Sciatic nerve (tissue), 2 donors: ENCODE measurements around the gene ZNF474. TPM values are rescaled to one million over a fixed set of nuclear protein-coding genes. Genes with fewer than 3 reads are reported as not detected.
"Not testable (repeated sequence)": the region's sequence is repeated elsewhere in the genome, so short reads cannot be mapped to it uniquely, and the experiment has no call there.

ENCODE experiments used
- ATAC-seq: fragments of 200-7000 bp; cut with Tn5 transposase; one replicate; pipeline ENCODE4 v1.9.1; 2020; ENCODE audit warnings: mild to moderate bottlenecking, moderate library complexity
- DNase-seq: peaks from one replicate; pipeline ENCODE4 v3.0.0-alpha.2; 2020; ENCODE audit warnings: low spot score
- intact Hi-C: fragments of 100-400 bp; cut with DNase I; formaldehyde crosslinking; loops from one replicate; pipeline ENCODE4 v1.14.2; 2022
- total RNA-seq: library from RNA; stranded (reverse); fragmentation: NEBNext Ultra II Directional; extraction: Animal tissue kit (Norgen Biotek cat#: 25700); gene quantifications from one replicate; pipeline ENCODE4 v1.2.1, GENCODE V29; 2021
- donor health status: DM: no; HTN: no; CAD: no.
- donor health status: DM: no; HTN: no; CAD: no.

The ZNF474 gene
- total RNA-seq: 0.80 TPM

DNA sequence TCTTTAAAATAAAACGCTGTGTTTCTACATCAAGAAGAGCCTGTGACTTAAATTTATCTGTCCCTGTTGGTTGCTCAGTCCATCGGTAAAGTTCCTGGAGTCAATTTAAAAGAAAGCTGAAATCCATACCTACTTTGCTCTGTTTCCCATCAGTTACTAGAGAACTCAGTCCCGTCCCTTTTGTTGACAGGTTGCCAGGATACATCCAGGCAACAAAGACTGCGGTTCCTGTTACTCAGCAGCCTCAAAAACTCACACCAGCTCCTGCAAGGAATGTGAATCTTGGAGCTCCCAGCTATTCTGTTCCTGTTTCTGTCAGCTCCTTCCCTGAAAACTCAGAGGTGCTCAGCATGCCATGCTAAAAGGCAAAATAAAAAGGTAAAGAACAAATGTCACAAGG lies at the start of gene ZNF474:
ZNF474 (plus strand) TSS at position 241 of the 400 bp plus-strand sequence. CDS start 22,445 bp downstream, outside the sequence.
- DNase-seq (no peak), ATAC-seq (peak; percentile 75)
- intact Hi-C loops: no loop called here

DNA sequence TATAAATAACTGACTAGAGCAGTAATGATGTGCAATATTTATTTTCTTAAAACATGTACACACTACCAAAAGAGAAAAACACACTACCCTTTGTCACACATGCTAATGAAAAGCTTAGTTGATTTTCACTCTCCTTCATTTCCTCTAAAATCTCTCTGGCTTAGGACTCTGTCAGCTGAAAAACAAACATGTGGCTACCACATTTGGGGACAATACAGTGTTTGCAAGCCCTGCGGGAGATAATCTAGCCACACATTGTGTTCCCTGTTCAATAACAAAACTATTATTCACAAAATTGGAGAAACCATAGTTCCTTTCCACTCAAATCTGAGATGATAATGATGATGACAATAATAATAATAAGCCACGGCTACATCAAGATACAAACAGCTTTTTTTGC lies 47.8 kb upstream of the ZNF474 start:
- DNase-seq (no peak), ATAC-seq (no peak)
- intact Hi-C loops: no loop called here

DNA sequence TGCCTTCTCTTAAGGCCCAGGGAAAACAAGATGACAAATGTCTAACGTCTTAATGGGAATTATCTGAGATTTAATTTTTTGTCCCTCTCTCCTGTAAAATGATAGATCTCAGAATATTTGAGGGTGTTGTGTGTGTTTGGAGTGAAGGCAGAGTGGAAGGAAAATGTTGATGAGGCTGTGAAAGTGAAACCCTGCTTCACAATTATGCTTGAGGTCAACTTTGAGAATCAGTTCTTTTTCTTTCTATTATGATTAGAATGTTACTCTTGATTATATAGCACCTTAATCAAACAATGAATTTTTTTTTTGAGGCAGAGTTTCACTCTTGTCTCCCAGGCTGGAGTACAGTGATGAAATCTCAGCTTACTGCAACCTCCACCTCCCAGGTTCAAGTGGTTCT lies 45.8 kb upstream of the ZNF474 start:
- ATAC-seq (no peak), DNase-seq (no peak)
- intact Hi-C loops: no loop called here

- no peak for DNase-seq
- intact Hi-C loops: no loop called here
- no peak for ATAC-seq
These were observed 44.3 kb upstream of the ZNF474 start for GRCh38 chr5:122085041-122085440.

DNA sequence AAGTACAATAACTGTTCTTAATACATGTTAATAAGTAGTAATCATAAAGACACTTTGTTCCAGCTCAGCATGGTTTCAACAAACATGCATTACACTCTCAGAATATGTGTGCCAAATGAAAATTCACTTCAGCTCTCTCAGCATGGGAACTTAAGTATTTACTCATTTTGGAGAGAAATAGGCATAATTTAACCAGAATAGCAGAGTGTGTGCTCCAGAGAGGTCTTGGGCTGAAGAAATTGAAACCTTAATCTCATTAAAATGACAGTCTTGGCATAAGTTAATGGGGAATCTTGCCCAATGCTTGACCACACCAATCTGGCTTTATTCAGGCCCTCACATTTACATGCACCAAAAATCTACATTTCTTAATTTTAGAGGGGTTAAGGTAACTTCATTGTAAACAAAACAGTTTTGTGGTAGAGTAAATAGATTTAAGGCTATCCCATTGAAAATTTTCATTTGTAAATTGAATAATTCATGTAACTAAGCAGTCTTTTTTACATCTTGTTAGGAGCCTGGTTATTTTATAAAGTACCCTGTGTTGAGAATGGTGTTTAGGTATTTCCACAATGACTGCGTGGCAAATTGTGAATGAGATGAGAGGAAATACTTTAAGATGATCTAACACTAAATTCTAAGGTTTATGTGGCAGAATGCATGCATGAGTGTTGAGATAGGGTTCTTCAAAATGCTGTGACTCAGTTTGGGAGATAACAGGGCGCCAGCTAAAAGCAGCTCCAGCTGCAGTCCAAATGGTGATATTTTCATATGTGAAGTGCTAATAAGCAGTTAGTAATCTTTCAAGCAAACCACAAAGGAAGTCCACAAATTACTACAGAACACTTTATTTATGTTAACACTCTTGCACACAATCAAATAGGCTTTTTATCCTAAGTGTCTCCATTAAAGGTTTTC lies 40.0 kb upstream of the ZNF474 start:
- ATAC-seq: no peak
- intact Hi-C loops: no loop called here
- DNase-seq: no peak

- intact Hi-C loops: no loop called here
- no peak for DNase-seq
- peak; percentile 30 for ATAC-seq
These were observed 37.3 kb upstream of the ZNF474 start for GRCh38 chr5:122091936-122092600.

GRCh38 chr5:122093415-122094180 lies 35.7 kb upstream of the ZNF474 start:
- DNase-seq (no peak), ATAC-seq (peak; percentile 52)
- intact Hi-C loops: no loop called here

- DNase-seq, intact Hi-C loops, ATAC-seq: not testable (repeated sequence)
These were observed 35.1 kb upstream of the ZNF474 start for GRCh38 chr5:122094251-122094650.

DNA sequence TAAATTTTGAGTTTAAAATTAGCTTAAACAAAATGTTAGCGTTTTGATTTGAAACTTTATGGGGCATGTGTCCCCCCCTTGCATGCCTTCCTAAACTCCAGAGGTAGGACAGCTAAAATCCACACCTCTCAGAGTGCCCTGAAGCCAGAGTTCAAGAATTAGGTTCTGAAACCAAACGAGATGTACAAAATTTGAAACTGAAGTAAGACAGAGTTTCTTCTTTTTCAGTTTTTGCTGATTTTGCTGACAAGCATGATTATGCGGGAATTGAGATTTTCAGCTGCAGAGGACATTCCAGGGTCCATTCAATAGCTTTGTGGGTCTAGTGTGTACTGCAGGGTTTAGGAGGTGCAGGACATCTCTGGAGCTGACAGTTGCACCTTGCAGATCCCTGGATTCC lies 34.2 kb upstream of the ZNF474 start:
- ATAC-seq (no peak), DNase-seq (no peak)
- intact Hi-C loops: no loop called here

DNA sequence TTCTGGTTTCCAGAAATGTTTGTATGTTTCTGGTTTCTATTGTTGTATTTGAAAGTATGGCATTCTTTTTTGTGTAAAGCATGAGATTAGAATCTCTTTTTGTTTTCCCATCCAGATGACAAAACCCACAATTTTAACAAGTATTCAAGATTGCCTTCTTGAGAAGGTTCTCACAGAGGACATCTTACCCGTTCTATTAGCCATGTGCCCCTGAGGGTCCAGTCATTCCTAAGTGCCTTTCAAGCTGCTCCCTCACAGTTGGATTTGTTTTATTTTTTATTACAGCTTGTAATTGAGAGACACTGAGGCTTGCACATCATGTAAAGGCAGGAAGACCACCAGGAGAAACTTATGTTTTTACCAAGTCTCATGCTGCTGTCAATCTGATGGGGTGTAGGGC lies 32.0 kb upstream of the ZNF474 start:
- ATAC-seq (no peak), DNase-seq (no peak)
- intact Hi-C loops: no loop called here

- no peak for ATAC-seq
- intact Hi-C loops: no loop called here
- DNase-seq: no peak
These were observed 30.1 kb upstream of the ZNF474 start for GRCh38 chr5:122099060-122099790.

DNA sequence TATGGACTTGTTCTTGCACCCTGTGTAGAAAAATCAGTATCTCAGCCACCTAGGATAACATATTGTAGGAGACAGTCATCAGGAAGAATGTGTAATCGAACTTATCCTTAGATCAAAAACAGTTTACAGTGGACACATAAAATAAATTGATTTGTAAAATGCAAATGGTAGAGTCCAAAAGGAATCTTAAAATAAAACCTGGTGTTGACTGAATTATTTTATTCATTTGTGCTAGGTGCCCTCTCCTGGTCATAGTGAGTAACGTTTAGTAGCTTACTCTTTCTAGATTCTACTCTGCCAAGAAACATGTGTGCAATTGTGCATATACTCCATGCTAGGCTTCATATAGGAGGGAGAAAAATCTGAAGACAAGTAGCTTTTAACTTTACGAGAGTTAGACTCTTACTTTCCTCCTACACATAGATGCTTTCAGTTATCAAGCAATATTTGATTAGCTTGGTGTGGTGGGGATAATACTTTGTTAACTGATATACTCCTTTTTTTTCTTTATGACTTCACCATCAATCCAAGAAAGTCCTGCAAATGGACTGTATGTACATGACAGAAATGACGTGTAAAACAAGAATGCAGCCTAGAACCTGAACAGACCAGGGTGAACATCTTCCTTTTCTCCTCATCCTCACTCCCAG lies 27.6 kb upstream of the ZNF474 start:
- intact Hi-C loops: no loop called here
- ATAC-seq (peak; percentile 72), DNase-seq (no peak)

DNA sequence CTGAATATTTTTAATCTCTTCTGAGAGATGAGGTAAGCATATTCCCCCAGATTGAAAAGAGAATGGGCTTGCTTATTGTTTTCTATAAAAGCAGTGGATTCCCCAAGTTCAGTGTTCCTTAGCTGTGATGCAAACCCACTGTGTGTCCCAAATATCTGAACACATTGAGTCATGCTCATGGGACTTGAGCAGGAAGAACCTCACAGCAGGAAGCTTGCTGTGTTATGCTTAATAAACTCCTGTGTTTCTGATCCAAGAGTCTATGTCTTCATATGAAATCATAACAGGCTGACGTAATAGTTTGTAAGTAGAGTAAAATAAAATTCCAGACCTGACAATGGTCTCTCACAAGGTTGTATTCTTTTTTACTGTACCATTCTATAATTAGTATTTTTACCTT lies 26.5 kb upstream of the ZNF474 start:
- DNase-seq (no peak), ATAC-seq (no peak)
- intact Hi-C loops: no loop called here

DNA sequence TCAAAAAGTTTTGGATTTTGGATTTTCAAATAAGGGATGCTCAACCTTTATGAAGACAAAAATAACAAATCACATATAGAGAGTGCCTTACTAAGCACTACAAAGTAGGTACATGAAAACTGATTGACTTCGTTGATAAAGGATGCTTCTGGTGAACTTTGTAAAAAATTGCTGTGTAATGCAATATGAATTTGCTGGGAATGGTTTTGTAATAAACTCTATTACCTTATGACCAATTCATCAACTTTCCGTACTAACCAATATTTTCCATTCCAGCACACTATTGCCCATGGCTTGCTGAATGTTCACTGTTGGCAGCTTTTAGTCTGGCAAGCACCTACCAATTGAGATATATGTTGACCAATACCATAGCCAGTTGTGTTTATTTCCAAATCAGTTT lies 23.4 kb upstream of the ZNF474 start:
- no peak for ATAC-seq
- no peak for DNase-seq
- intact Hi-C loops: no loop called here

GRCh38 chr5:122107016-122107415 lies 22.3 kb upstream of the ZNF474 start:
- no peak for ATAC-seq
- intact Hi-C loops: no loop called here

DNA sequence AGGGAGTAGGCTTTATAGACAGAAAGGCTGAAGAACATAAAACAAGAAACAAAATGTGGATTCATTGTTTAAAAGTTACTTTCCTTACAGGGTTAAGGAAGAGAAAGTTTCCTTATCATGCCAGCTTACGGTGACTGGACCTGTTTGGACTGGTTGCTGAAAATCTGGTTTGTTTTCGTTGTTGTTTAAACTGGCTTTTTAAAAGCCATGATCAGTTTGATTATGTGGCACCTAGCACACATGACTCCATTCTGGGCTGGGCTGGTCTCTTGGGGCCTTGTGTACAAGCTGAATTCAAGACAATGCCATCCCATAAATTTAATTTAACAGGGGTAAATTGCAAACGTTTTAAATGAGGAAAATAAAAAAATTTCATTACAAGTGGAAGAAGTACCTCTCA lies 18.4 kb upstream of the ZNF474 start:
- ATAC-seq: peak; percentile 11
- intact Hi-C loops: no loop called here
- DNase-seq: no peak

More at GRCh38 chr5:122107016-122107415, 22.3 kb upstream of the ZNF474 start:
- DNase-seq: no peak

DNA sequence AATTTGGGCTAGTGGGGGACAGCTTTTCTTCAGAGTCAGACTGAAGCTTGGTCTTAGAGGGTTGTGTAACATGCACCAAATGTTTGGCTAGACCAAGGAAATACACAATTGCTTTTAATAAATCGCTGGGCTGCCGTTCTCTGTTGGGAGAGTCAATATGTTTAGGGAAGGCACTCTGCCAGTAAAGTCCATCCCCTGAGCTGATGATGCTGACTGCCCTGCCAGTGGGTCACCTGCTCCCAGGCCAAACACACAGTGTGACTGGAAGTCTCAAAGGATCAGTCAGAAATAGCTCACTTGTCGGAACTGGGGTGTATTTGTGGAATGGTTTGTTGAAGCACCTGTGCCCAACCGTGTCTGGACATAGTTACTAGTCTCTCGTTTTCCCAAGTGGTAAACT lies 17.9 kb upstream of the ZNF474 start:
- intact Hi-C loops: no loop called here
- ATAC-seq (peak; percentile 89), DNase-seq (no peak)

DNA sequence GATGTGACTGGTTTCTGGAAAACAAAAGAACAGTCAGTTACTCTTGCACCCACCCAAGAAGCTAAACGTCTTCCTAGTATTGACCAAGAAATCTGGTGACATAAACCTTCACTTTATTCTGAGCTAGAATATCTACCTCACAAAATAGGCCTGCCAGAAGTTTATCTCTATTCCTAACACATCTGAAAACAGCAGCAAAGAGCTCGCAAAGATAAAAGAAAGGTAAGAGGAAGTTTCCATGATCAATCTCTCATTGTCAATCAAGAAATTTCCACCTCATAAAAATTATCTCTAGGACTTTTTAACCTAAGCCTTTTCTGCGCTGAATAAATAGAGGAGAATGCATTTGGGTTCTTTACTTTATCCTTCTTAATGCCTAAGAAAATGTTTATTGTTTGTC lies 17.3 kb upstream of the ZNF474 start:
- intact Hi-C loops: no loop called here
- ATAC-seq: no peak
- DNase-seq: no peak
